Measurements from ENCODE around the gene TMEM178B.
"Not testable (repeated sequence)": the region's sequence is repeated elsewhere in the genome, so short reads cannot be mapped to it uniquely, and the experiment has no call there.

TMEM178B gene

GRCh38 chr7:141074162-141074991 is 513 bp downstream of the TMEM178B start:
- DNase-seq = no peak

- DNase-seq = peak; percentile 49
These were observed 1.1 kb downstream of the TMEM178B start for GRCh38 chr7:141074997-141075396.

- DNase-seq = peak; percentile 61
These were observed 2.5 kb downstream of the TMEM178B start for GRCh38 chr7:141076377-141076776.

GRCh38 chr7:141079219-141079618 is 5.4 kb downstream of the TMEM178B start:
- no peak for DNase-seq

- not testable (repeated sequence) for DNase-seq
These were observed 15.6 kb downstream of the TMEM178B start for GRCh38 chr7:141089490-141089889.

- no peak for DNase-seq
These were observed 20.6 kb downstream of the TMEM178B start for GRCh38 chr7:141094336-141095070.

- peak; percentile 4 for DNase-seq
These were observed 23.6 kb downstream of the TMEM178B start for GRCh38 chr7:141097430-141097829.

GRCh38 chr7:141102436-141102835 is 28.6 kb downstream of the TMEM178B start:
- no peak for DNase-seq

GRCh38 chr7:141103847-141104429 is 30.1 kb downstream of the TMEM178B start:
- DNase-seq = peak; percentile 28

GRCh38 chr7:141113131-141113530 is 39.3 kb downstream of the TMEM178B start:
- DNase-seq = no peak

GRCh38 chr7:141114029-141114664 is 40.3 kb downstream of the TMEM178B start:
- DNase-seq = no peak

- DNase-seq = no peak
These were observed 42.1 kb downstream of the TMEM178B start for GRCh38 chr7:141115965-141116364.

GRCh38 chr7:141116661-141117060 is 42.8 kb downstream of the TMEM178B start:
- not testable (repeated sequence) for DNase-seq

- DNase-seq = no peak
These were observed 44.9 kb downstream of the TMEM178B start for GRCh38 chr7:141118767-141119166.

GRCh38 chr7:141119187-141119586 is 45.3 kb downstream of the TMEM178B start:
- DNase-seq = no peak

GRCh38 chr7:141122736-141123135 is 48.9 kb downstream of the TMEM178B start:
- DNase-seq = peak; percentile 40

- no peak for DNase-seq
These were observed 49.7 kb downstream of the TMEM178B start for GRCh38 chr7:141123522-141123921.

- DNase-seq = no peak
These were observed 52.2 kb downstream of the TMEM178B start for GRCh38 chr7:141126107-141126506.

GRCh38 chr7:141128506-141128905 is 54.6 kb downstream of the TMEM178B start:
- no peak for DNase-seq

- DNase-seq = no peak
These were observed 55.1 kb downstream of the TMEM178B start for GRCh38 chr7:141128931-141129330.

GRCh38 chr7:141132671-141133070 is 58.8 kb downstream of the TMEM178B start:
- no peak for DNase-seq

GRCh38 chr7:141133646-141134045 is 59.8 kb downstream of the TMEM178B start:
- DNase-seq = no peak

GRCh38 chr7:141142058-141142457 is 68.2 kb downstream of the TMEM178B start:
- DNase-seq = no peak
